Endometrial microvascular endothelial cells (primary cell): ENCODE data around the gene SH3PXD2B. TPM values are rescaled to one million over a fixed set of nuclear protein-coding genes. Genes with fewer than 3 reads are reported as not detected.

Experiments used
- in situ Hi-C: cut with HindIII; loops from 2 replicates; pipeline ENCODE4 v1.10.0; 2017; ENCODE audit warnings: low sequenced_read_pairs, low pct_unique_long_range_greater_than_20kb; ENCODE audit errors: inconsistent ontology term
- total RNA-seq: library from RNA; depleted of rRNA; stranded (reverse); fragments of >200 nt; gene quantifications from one replicate; pipeline ENCODE4 v1.2.3, GENCODE V29; 2015; ENCODE audit errors: inconsistent ontology term

SH3PXD2B gene
- total RNA-seq, 1 donor from 2014 or later = 16.5 TPM

GRCh38 chr5:172303572-172304335 is 150.6 kb downstream of the SH3PXD2B start:
- in situ Hi-C loops = no loop called here

- in situ Hi-C loops = no loop called here
These were observed 151.2 kb downstream of the SH3PXD2B start for GRCh38 chr5:172303162-172303561.

- in situ Hi-C loops = no loop called here
These were observed 152.1 kb downstream of the SH3PXD2B start for GRCh38 chr5:172302047-172302710.

GRCh38 chr5:172299916-172300439 is 154.3 kb downstream of the SH3PXD2B start:
- in situ Hi-C loops = loop anchor here (25.0 kb wide), 1 partner anchor 213 kb away; no protein-coding TSS in a partner anchor

GRCh38 chr5:172294831-172295230 is 159.5 kb downstream of the SH3PXD2B start:
- in situ Hi-C loops = loop anchor here (25.0 kb wide), 1 partner anchor 208 kb away; no protein-coding TSS in a partner anchor

- in situ Hi-C loops = loop anchor here (25.0 kb wide), 1 partner anchor 207 kb away; no protein-coding TSS in a partner anchor
These were observed 160.5 kb downstream of the SH3PXD2B start for GRCh38 chr5:172293745-172294342.

GRCh38 chr5:172293054-172293744 is 161.1 kb downstream of the SH3PXD2B start:
- in situ Hi-C loops = loop anchor here (25.0 kb wide), 1 partner anchor 206 kb away; no protein-coding TSS in a partner anchor

- in situ Hi-C loops = loop anchor here (25.0 kb wide), 1 partner anchor 205 kb away; no protein-coding TSS in a partner anchor
These were observed 162.5 kb downstream of the SH3PXD2B start for GRCh38 chr5:172291837-172292236.

- in situ Hi-C loops = loop anchor here (25.0 kb wide), 1 partner anchor 201 kb away; no protein-coding TSS in a partner anchor
These were observed 165.9 kb downstream of the SH3PXD2B start for GRCh38 chr5:172288465-172288864.

GRCh38 chr5:172287140-172287539 is 167.2 kb downstream of the SH3PXD2B start:
- in situ Hi-C loops = loop anchor here (25.0 kb wide), 1 partner anchor 200 kb away; no protein-coding TSS in a partner anchor

GRCh38 chr5:172285226-172286143 is 168.8 kb downstream of the SH3PXD2B start:
- in situ Hi-C loops = loop anchor here (25.0 kb wide), 1 partner anchor 198 kb away; no protein-coding TSS in a partner anchor

GRCh38 chr5:172284611-172284980 is 169.7 kb downstream of the SH3PXD2B start:
- in situ Hi-C loops = loop anchor here (25.0 kb wide), 1 partner anchor 197 kb away; no protein-coding TSS in a partner anchor

GRCh38 chr5:172283862-172284610 is 170.3 kb downstream of the SH3PXD2B start:
- in situ Hi-C loops = loop anchor here (25.0 kb wide), 1 partner anchor 197 kb away; no protein-coding TSS in a partner anchor

- in situ Hi-C loops = loop anchor here (25.0 kb wide), 1 partner anchor 196 kb away; no protein-coding TSS in a partner anchor
These were observed 171.1 kb downstream of the SH3PXD2B start, which contains the start of gene UBTD2 for GRCh38 chr5:172283020-172283861. UBTD2 (minus strand) TSS chr5:172283764; CDS start chr5:172283665, 99 bp downstream.

- in situ Hi-C loops = loop anchor here (25.0 kb wide), 1 partner anchor 195 kb away; no protein-coding TSS in a partner anchor
These were observed 171.9 kb downstream of the SH3PXD2B start for GRCh38 chr5:172282272-172283019.
